T-helper 1 cell treated with Interleukin-12 subunit alpha and Interleukin-12 subunit beta and Interleukin-4 antibody, amounts not matched to agents 30 ng/mL and 1 ng/mL, for 36 hours (primary cell): ENCODE measurements around the gene HYLS1. TPM values are rescaled to one million over a fixed set of nuclear protein-coding genes. Genes with fewer than 3 reads are reported as not detected.
"Not testable (repeated sequence)": the region's sequence is repeated elsewhere in the genome, so short reads cannot be mapped to it uniquely, and the experiment has no call there.

Source experiments
- intact Hi-C: fragments of 100-400 bp; cut with micrococcal nuclease; formaldehyde crosslinking; loops from one replicate; pipeline ENCODE4 v1.15.1; 2024
- total RNA-seq: library from RNA; stranded (reverse); gene quantifications from 2 replicates; pipeline ENCODE4 v1.2.3, GENCODE V29; 2022

HYLS1 gene
- total RNA-seq = 11.9 and 12.2 TPM in 2 replicates

- intact Hi-C loops = loop anchor here (1.0 to 10.0 kb wide), 18 partner anchors 16 to 1770 kb away; partner anchors contain the start of genes CCDC15, CHEK1, EI24 and FAM118B
These were observed at the start of gene HYLS1 for GRCh38 chr11:125887373-125888324. HYLS1 (plus strand) TSS chr11:125887668; CDS start chr11:125899369, 11,701 bp downstream.

GRCh38 chr11:125842321-125842948, 45.0 kb upstream of the HYLS1 start:
- intact Hi-C loops = no loop called here

- intact Hi-C loops = no loop called here
These were observed 41.3 kb upstream of the HYLS1 start for GRCh38 chr11:125846188-125846587.

GRCh38 chr11:125857670-125858069, 29.8 kb upstream of the HYLS1 start:
- intact Hi-C loops = not testable (repeated sequence)

- intact Hi-C loops = not testable (repeated sequence)
These were observed 24.7 kb upstream of the HYLS1 start for GRCh38 chr11:125862786-125863185.

GRCh38 chr11:125865354-125865753, 22.1 kb upstream of the HYLS1 start:
- intact Hi-C loops = not testable (repeated sequence)

GRCh38 chr11:125869521-125869920, 17.9 kb upstream of the HYLS1 start:
- intact Hi-C loops = no loop called here

- intact Hi-C loops = loop anchor here (5.0 kb wide), 1 partner anchor 709 kb away; the partner anchor contains the start of gene PKNOX2
These were observed 15.9 kb upstream of the HYLS1 start for GRCh38 chr11:125871391-125872137.

- intact Hi-C loops = loop anchor here (5.0 kb wide), 1 partner anchor 710 kb away; the partner anchor contains the start of gene PKNOX2
These were observed 15.4 kb upstream of the HYLS1 start for GRCh38 chr11:125872138-125872491.

GRCh38 chr11:125873881-125874555, 13.4 kb upstream of the HYLS1 start:
- intact Hi-C loops = loop anchor here (1.0 to 5.0 kb wide), 7 partner anchors 150 to 712 kb away; partner anchors contain the start of genes EI24 and PKNOX2

- intact Hi-C loops = loop anchor here (1.0 to 5.0 kb wide), 7 partner anchors 150 to 712 kb away; partner anchors contain the start of genes EI24 and PKNOX2
These were observed 12.8 kb upstream of the HYLS1 start for GRCh38 chr11:125874556-125875124.

- intact Hi-C loops = loop anchor here (10.0 kb wide), 1 partner anchor 1136 kb away; no protein-coding TSS in a partner anchor
These were observed 6.2 kb upstream of the HYLS1 start for GRCh38 chr11:125881291-125881690.

- intact Hi-C loops = loop anchor here (10.0 kb wide), 1 partner anchor 1139 kb away; no protein-coding TSS in a partner anchor
These were observed 4.1 kb upstream of the HYLS1 start for GRCh38 chr11:125883375-125883774.

- intact Hi-C loops = loop anchor here (1.0 to 10.0 kb wide), 17 partner anchors 16 to 1770 kb away; partner anchors contain the start of genes CCDC15, CHEK1, EI24 and FAM118B
These were observed 483 bp upstream of the HYLS1 start for GRCh38 chr11:125886997-125887372.

- intact Hi-C loops = no loop called here
These were observed 3.1 kb downstream of the HYLS1 start for GRCh38 chr11:125890447-125891100.

GRCh38 chr11:125892071-125892470, 4.6 kb downstream of the HYLS1 start:
- intact Hi-C loops = no loop called here

- intact Hi-C loops = no loop called here
These were observed 5.5 kb downstream of the HYLS1 start for GRCh38 chr11:125892994-125893393.

- intact Hi-C loops = loop anchor here (5.0 to 10.0 kb wide), 5 partner anchors 380 to 1280 kb away; partner anchors contain the start of genes CCDC15, DCPS, ST3GAL4 and TBRG1
These were observed 14.4 kb downstream of the HYLS1 start for GRCh38 chr11:125901872-125902271.

- intact Hi-C loops = loop anchor here (5.0 to 10.0 kb wide), 5 partner anchors 380 to 1280 kb away; partner anchors contain the start of genes CCDC15, DCPS, ST3GAL4 and TBRG1
These were observed 14.9 kb downstream of the HYLS1 start for GRCh38 chr11:125902277-125902926.
